ENCODE results near the gene CSMD2.
A peak's percentile ranks its signal among the peaks of the same experiment; 100 is the strongest.

Gene CSMD2

GRCh38 chr1:33905241-33905640 lies 259.8 kb downstream of the CSMD2 start:
- Histone ChIP-seq H3K9ac (ENCODE audit: low read length) (no peak overlapping the region), H3K4me2 (ENCODE audit: low read length, poor library complexity, severe bottlenecking) (no peak overlapping the region), H3K4me1 (ENCODE audit: control insufficient read depth, insufficient read depth, low read depth, low read length) (no peaks in the 10 kb centered on the region), H4K8ac (ENCODE audit: low read length) (no peak overlapping the region), H3K27ac (ENCODE audit: low read length, poor library complexity, severe bottlenecking) (no peak overlapping the region), H2BK120ac (ENCODE audit: low read depth, low read length) (no peak overlapping the region), H2AFZ (ENCODE audit: low read depth, low read length) (no peak overlapping the region), H3K14ac (ENCODE audit: low read length in 2 of 2) (no peak overlapping the region), H3K18ac (ENCODE audit: low read depth in 1 of 2, low read length in 2 of 2) (no peak overlapping the region), H4K91ac (ENCODE audit: low read length) (no peak overlapping the region), H3K4me3 (ENCODE audit: insufficient read depth in 1 of 2, low read depth in 1 of 2, low read length in 2 of 2) (no peak overlapping the region), H3K4ac (ENCODE audit: low read depth in 1 of 2, low read length in 2 of 2) (no peak overlapping the region), H3K9me3 (ENCODE audit: control insufficient read depth, low read length) (no peaks in the 10 kb centered on the region), H2BK15ac (ENCODE audit: low read depth, poor library complexity, severe bottlenecking) (no peak overlapping the region), H3K36me3 (ENCODE audit: control insufficient read depth in 1 of 2, insufficient read depth in 2 of 2, low read depth in 1 of 2, low read length in 2 of 2) (peaks cover 0 to 6% of the 10 kb centered on the region in 2 experiments), H3K27me3 (ENCODE audit: control insufficient read depth in 1 of 2, insufficient read depth in 1 of 2, low read length in 2 of 2) (no peaks in the 10 kb centered on the region), H2AK5ac (ENCODE audit: low read length, severe bottlenecking) (no peak overlapping the region), H3K23ac (ENCODE audit: low read length in 2 of 2) (no peak overlapping the region), H3K79me1 (replicated peaks; ENCODE audit: low read length, poor library complexity, severe bottlenecking) (no peaks in the 10 kb centered on the region), H2BK12ac (ENCODE audit: low read length in 2 of 2) (no peak overlapping the region), H2BK5ac (ENCODE audit: low read depth, low read length, poor library complexity, severe bottlenecking) (no peak overlapping the region)
- WGBS, result 48% methylated on average over 3 of the region's 3 CpGs
- DNase-seq, result no peak

DNA sequence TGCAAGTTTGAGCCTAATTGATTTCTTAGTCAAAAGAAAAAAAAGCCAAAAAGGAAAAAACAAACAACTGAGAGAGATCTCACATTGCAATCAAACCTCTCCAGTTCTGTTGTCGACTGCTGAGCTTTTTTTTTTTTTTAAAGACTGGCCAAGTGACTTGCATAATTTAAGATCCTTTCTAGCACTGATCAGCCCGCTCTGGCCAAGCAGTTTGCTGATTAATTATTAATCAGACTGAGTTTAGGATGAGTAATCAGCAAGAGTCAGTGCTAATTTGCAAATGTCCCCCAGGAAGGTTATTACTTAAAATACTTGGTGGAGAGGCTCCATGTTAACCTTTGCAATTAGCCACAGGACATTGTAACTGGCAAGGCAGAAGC lies 261.8 kb downstream of the CSMD2 start:
- H3K4me3 ChIP-seq (ENCODE audit: insufficient read depth in 1 of 2, low read depth in 1 of 2, low read length in 2 of 2), result no peak overlapping the region
- no peak overlapping the region for H3K4ac ChIP-seq (ENCODE audit: low read depth in 1 of 2, low read length in 2 of 2)
- no peak overlapping the region for H4K8ac ChIP-seq (ENCODE audit: low read length)
- no peak overlapping the region for H2BK12ac ChIP-seq (ENCODE audit: low read length in 2 of 2)
- H2AK5ac ChIP-seq (ENCODE audit: low read length, severe bottlenecking), result no peak overlapping the region
- no peaks in the 10 kb centered on the region for H3K4me1 ChIP-seq (ENCODE audit: control insufficient read depth, insufficient read depth, low read depth, low read length)
- H3K14ac ChIP-seq (ENCODE audit: low read length in 2 of 2), result no peak overlapping the region
- no peak overlapping the region for H2BK15ac ChIP-seq (ENCODE audit: low read depth, poor library complexity, severe bottlenecking)
- peak overlapping the region; percentile 41 for H3K9ac ChIP-seq (ENCODE audit: low read length)
- WGBS, result 35% methylated on average over 2 of the region's 2 CpGs
- no peak overlapping the region for H3K4me2 ChIP-seq (ENCODE audit: low read length, poor library complexity, severe bottlenecking)
- H2AFZ ChIP-seq (ENCODE audit: low read depth, low read length), result no peak overlapping the region
- no peak overlapping the region for H2BK120ac ChIP-seq (ENCODE audit: low read depth, low read length)
- no peaks in the 10 kb centered on the region for H3K36me3 ChIP-seq (ENCODE audit: control insufficient read depth in 1 of 2, insufficient read depth in 2 of 2, low read depth in 1 of 2, low read length in 2 of 2)
- no peak for DNase-seq
- H4K91ac ChIP-seq (ENCODE audit: low read length), result no peak overlapping the region
- no peaks in the 10 kb centered on the region for H3K9me3 ChIP-seq (ENCODE audit: control insufficient read depth, low read length)
- H3K23ac ChIP-seq (ENCODE audit: low read length in 2 of 2), result no peak overlapping the region
- no peaks in the 10 kb centered on the region for H3K27me3 ChIP-seq (ENCODE audit: control insufficient read depth in 1 of 2, insufficient read depth in 1 of 2, low read length in 2 of 2)
- H3K18ac ChIP-seq (ENCODE audit: low read depth in 1 of 2, low read length in 2 of 2), result no peak overlapping the region
- no peak overlapping the region for H2BK5ac ChIP-seq (ENCODE audit: low read depth, low read length, poor library complexity, severe bottlenecking)
- H3K27ac ChIP-seq (ENCODE audit: low read length, poor library complexity, severe bottlenecking), result no peak overlapping the region
- H3K79me1 ChIP-seq (replicated peaks; ENCODE audit: low read length, poor library complexity, severe bottlenecking), result no peaks in the 10 kb centered on the region

DNA sequence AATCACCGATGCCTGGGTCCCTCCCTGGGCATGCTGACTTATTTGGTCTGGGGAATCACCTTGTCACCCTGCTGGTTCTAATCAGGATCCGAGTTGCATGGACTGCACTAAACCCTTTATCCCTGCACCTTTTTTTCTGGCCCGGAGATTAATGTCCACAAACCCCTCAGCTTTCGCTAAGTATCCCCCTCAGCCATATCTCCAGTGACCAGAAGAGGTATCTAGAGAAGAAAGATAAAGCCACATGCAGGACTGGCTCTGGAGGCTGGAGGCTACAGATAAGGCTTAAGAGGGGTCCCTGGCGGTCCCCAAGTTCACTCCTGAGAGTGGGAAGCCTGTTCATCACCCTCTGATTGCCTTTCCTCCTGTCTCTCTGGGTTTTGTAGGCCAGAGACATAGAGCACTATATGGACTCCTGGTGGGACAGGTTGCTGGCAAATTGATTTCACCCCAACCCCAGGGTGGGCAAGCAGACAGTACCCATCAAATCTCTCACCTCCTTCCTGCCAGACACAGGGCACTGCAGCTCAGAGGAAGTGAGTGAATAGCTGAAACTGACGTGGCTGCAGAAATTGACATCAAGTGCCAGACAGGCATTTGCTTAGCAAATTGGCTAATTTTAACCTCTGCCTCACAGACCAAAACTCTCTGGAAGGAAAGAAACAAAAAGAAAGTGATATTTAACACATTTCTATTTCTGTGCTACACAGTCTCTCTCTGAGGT lies 262.4 kb downstream of the CSMD2 start:
- H2BK15ac ChIP-seq (ENCODE audit: low read depth, poor library complexity, severe bottlenecking), result no peak overlapping the region
- H2BK5ac ChIP-seq (ENCODE audit: low read depth, low read length, poor library complexity, severe bottlenecking), result peak overlapping the region; percentile 54
- no peak overlapping the region for H3K4me3 ChIP-seq (ENCODE audit: insufficient read depth in 1 of 2, low read depth in 1 of 2, low read length in 2 of 2)
- no peaks in the 10 kb centered on the region for H3K4me1 ChIP-seq (ENCODE audit: control insufficient read depth, insufficient read depth, low read depth, low read length)
- no peak overlapping the region for H2BK12ac ChIP-seq (ENCODE audit: low read length in 2 of 2)
- H3K27me3 ChIP-seq (ENCODE audit: control insufficient read depth in 1 of 2, insufficient read depth in 1 of 2, low read length in 2 of 2), result no peaks in the 10 kb centered on the region
- no peaks in the 10 kb centered on the region for H3K79me1 ChIP-seq (replicated peaks; ENCODE audit: low read length, poor library complexity, severe bottlenecking)
- H4K91ac ChIP-seq (ENCODE audit: low read length), result no peak overlapping the region
- H3K18ac ChIP-seq (ENCODE audit: low read depth in 1 of 2, low read length in 2 of 2), result no peak overlapping the region
- no peak overlapping the region for H3K27ac ChIP-seq (ENCODE audit: low read length, poor library complexity, severe bottlenecking)
- no peak for DNase-seq
- no peak overlapping the region for H3K14ac ChIP-seq (ENCODE audit: low read length in 2 of 2)
- 48% methylated on average over 4 of the region's 6 CpGs for WGBS
- H3K4me2 ChIP-seq (ENCODE audit: low read length, poor library complexity, severe bottlenecking), result no peak overlapping the region
- no peak overlapping the region for H2AFZ ChIP-seq (ENCODE audit: low read depth, low read length)
- H2BK120ac ChIP-seq (ENCODE audit: low read depth, low read length), result no peak overlapping the region
- H3K9ac ChIP-seq (ENCODE audit: low read length), result peak overlapping the region; percentile 41
- no peak overlapping the region for H2AK5ac ChIP-seq (ENCODE audit: low read length, severe bottlenecking)
- H3K9me3 ChIP-seq (ENCODE audit: control insufficient read depth, low read length), result no peaks in the 10 kb centered on the region
- H3K36me3 ChIP-seq (ENCODE audit: control insufficient read depth in 1 of 2, insufficient read depth in 2 of 2, low read depth in 1 of 2, low read length in 2 of 2), result no peaks in the 10 kb centered on the region
- no peak overlapping the region for H3K23ac ChIP-seq (ENCODE audit: low read length in 2 of 2)
- H4K8ac ChIP-seq (ENCODE audit: low read length), result no peak overlapping the region
- H3K4ac ChIP-seq (ENCODE audit: low read depth in 1 of 2, low read length in 2 of 2), result no peak overlapping the region

GRCh38 chr1:33899746-33900145 lies 265.3 kb downstream of the CSMD2 start:
- H3K4ac ChIP-seq (ENCODE audit: low read depth in 1 of 2, low read length in 2 of 2), result no peak overlapping the region
- H2BK12ac ChIP-seq (ENCODE audit: low read length in 2 of 2), result no peak overlapping the region
- H3K14ac ChIP-seq (ENCODE audit: low read length in 2 of 2), result no peak overlapping the region
- no peak overlapping the region for H3K23ac ChIP-seq (ENCODE audit: low read length in 2 of 2)
- no peak overlapping the region for H4K91ac ChIP-seq (ENCODE audit: low read length)
- H3K27ac ChIP-seq (ENCODE audit: low read length, poor library complexity, severe bottlenecking), result no peak overlapping the region
- no peaks in the 10 kb centered on the region for H3K27me3 ChIP-seq (ENCODE audit: control insufficient read depth in 1 of 2, insufficient read depth in 1 of 2, low read length in 2 of 2)
- no peaks in the 10 kb centered on the region for H3K36me3 ChIP-seq (ENCODE audit: control insufficient read depth in 1 of 2, insufficient read depth in 2 of 2, low read depth in 1 of 2, low read length in 2 of 2)
- no peak overlapping the region for H3K18ac ChIP-seq (ENCODE audit: low read depth in 1 of 2, low read length in 2 of 2)
- H3K79me1 ChIP-seq (replicated peaks; ENCODE audit: low read length, poor library complexity, severe bottlenecking), result no peaks in the 10 kb centered on the region
- H3K4me1 ChIP-seq (ENCODE audit: control insufficient read depth, insufficient read depth, low read depth, low read length), result no peaks in the 10 kb centered on the region
- no peaks in the 10 kb centered on the region for H3K9me3 ChIP-seq (ENCODE audit: control insufficient read depth, low read length)
- no peak overlapping the region for H4K8ac ChIP-seq (ENCODE audit: low read length)
- H2BK5ac ChIP-seq (ENCODE audit: low read depth, low read length, poor library complexity, severe bottlenecking), result no peak overlapping the region
- H3K4me3 ChIP-seq (ENCODE audit: insufficient read depth in 1 of 2, low read depth in 1 of 2, low read length in 2 of 2), result no peak overlapping the region
- no peak overlapping the region for H2BK120ac ChIP-seq (ENCODE audit: low read depth, low read length)
- H2AK5ac ChIP-seq (ENCODE audit: low read length, severe bottlenecking), result no peak overlapping the region
- 69% methylated on average over 3 of the region's 3 CpGs for WGBS
- DNase-seq, result no peak
- no peak overlapping the region for H2AFZ ChIP-seq (ENCODE audit: low read depth, low read length)
- no peak overlapping the region for H3K9ac ChIP-seq (ENCODE audit: low read length)
- no peak overlapping the region for H3K4me2 ChIP-seq (ENCODE audit: low read length, poor library complexity, severe bottlenecking)
- H2BK15ac ChIP-seq (ENCODE audit: low read depth, poor library complexity, severe bottlenecking), result no peak overlapping the region
